Left cardiac atrium (tissue), 4 donors: ENCODE data around the gene MAP3K1. TPM values are rescaled to one million over a fixed set of nuclear protein-coding genes. Genes with fewer than 3 reads are reported as not detected.
"Not testable (repeated sequence)": the region's sequence is repeated elsewhere in the genome, so short reads cannot be mapped to it uniquely, and the experiment has no call there.

Experiments
- ATAC-seq, 2 donors: fragments of 200-7000 bp; cut with Tn5 transposase; one replicate each; pipeline ENCODE4 v1.9.1; 2020; ENCODE audit warnings: mild to moderate bottlenecking in 2 of 2, moderate library complexity in 2 of 2
- DNase-seq: peaks from one replicate; pipeline ENCODE4 v3.0.0-alpha.2; 2020
- intact Hi-C, 2 donors: fragments of 100-400 bp; cut with DNase I; formaldehyde crosslinking; loops; one replicate each; pipeline versions ENCODE4 v1.14.1 to v1.15.1; 2022 to 2023
- total RNA-seq, 2 donors: library from RNA; stranded (reverse); fragmentation: NEBNext Ultra II Directional; extraction: Animal tissue kit (Norgen Biotek cat#: 25700); gene quantifications; one replicate each; pipeline ENCODE4 v1.2.1, GENCODE V29; 2021
- donor health status: DM: no; HTN: yes; CAD: no.
- donor health status: DM: no; HTN: yes; CAD: no; lungs with severe emphysema.
- donor health status: DM: yes; HTN: yes; CAD: no.
- donor health status: Dilated cardiomyopathy.

Gene MAP3K1
- total RNA-seq, 2 donors from 2014 or later: 8.4 to 8.5 TPM

DNA sequence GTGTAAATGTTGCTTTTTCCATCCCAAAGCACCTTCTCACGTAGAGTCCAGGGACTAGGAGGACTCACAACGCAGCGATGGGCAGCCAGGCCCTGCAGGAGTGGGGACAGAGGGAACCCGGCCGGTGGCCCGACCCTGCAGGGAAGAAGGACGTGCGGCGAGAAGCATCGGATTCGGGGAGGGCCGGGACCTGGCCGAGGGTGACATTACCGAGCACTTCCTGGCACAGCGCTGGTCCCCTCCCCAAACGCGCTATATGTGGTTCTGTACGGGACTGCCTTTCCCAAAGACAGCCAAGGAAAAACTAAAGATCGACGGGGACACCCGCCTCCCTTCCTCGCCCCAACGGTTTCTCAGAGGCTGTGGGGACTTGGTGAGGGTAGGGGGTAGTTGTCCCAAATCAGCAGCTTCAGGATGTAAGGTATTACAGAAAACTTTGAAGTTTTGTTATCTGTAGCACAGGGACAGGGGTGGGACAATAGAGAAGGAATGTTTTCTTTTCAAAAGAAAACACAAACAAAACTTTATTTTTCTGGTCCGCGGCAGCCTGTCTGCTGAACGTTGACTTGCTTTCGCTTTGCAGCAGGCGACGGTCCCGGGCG, 887 bp upstream of the MAP3K1 start:
- DNase-seq (peak; percentile 59), ATAC-seq (peak; percentile 3 to 6)
- intact Hi-C loops: loop anchor here in 1 of 2 donors (10.0 kb wide), 2 partner anchors 230 to 350 kb away; no protein-coding TSS in a partner anchor

DNA sequence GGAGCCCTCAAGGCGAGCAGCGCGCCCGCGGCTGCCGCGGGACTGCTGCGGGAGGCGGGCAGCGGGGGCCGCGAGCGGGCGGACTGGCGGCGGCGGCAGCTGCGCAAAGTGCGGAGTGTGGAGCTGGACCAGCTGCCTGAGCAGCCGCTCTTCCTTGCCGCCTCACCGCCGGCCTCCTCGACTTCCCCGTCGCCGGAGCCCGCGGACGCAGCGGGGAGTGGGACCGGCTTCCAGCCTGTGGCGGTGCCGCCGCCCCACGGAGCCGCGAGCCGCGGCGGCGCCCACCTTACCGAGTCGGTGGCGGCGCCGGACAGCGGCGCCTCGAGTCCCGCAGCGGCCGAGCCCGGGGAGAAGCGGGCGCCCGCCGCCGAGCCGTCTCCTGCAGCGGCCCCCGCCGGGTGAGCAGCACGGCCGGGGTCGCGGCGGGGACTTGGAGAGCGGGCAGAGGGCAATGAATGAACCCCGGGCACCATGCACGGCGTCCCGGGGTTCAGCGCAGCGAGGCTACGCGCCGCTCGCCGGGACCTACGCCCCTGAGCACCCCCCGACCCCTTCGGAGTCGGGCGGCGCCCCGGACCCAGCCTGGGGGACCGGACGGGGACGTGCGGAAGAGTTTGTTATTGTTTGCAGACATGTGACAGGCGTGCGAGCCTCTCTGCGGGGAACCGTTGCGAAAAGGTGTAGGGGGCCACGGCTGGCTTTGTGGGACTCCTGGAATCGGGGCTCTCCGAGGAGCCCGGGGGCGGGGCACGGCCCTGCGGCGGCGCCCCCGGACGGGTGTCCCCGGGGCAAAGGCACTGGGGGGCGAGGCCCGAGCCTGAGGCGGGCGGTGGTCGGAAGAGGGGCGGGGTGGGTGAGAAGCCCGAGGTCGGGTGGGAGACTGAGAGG, 553 bp downstream of the MAP3K1 start:
- intact Hi-C loops: loop anchor here in 1 of 2 donors (10.0 kb wide), 2 partner anchors 231 to 351 kb away; no protein-coding TSS in a partner anchor
- ATAC-seq (peak; percentile 45 to 56), DNase-seq (peak; percentile 45)

DNA sequence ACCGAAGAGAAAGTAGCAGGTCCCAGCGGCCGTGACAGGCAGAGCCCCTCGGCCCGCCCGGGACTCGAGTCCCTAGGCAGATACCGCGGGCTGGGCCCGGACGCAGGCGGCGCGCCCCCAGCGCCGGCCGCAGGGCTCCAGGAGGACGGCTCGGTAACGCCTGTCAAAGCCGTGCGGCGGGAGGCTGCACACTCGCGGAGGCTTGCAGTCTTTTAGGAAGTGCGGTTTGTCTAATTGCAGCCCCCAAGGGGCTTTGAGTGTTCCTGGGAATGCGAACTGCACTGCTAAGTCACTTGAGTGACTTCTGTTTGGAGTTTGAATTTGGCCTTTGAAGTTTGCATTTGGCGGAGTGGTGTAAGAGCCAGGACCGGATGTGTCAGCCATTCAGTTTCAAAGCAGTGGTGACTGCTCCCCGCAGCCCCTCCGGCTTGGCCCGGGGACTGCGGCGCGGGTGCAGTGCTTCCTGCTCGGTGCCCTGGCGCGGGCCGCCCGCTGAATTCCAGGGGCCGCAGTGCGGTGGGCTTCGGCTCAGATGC, 1.3 kb downstream of the MAP3K1 start:
- intact Hi-C loops: loop anchor here in 1 of 2 donors (10.0 kb wide), 2 partner anchors 232 to 352 kb away; no protein-coding TSS in a partner anchor
- ATAC-seq (peak; percentile 36 to 65), DNase-seq (peak; percentile 68)

DNA sequence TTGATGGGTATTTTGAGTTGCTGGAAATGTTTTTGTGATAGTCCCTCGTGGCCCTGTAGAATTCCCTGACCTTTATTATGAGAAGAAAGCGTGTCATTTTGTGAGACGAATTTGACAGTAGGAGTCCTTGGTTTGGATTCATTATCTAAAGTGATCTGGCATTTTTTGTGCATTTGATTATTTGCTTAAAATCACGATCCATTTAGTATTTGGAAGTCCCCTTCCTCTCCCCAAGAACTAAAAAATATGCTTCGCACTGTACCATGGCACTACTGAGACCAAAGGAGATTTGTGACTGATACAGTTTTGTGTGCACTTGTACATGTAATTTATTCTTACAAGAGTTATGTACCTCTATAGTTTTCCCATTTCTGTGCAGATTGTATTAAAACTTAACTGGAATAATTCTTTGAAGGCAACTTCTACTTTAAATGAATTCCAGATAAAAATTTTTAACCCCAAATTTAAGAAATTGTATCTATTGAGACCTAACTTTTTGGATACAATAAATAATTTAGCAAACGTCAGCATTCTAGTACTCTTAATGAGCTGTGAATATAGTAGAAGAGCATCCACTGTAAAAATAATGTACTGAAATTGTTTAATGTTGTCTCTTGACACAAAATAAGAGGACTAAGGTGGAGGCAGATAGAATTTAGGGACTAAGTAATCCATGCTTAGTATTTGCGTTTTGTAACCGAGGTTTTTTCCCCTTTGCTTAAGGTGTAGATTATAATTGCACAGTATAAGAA, 2.1 kb downstream of the MAP3K1 start:
- intact Hi-C loops: loop anchor here in 1 of 2 donors (10.0 kb wide), 2 partner anchors 233 to 353 kb away; no protein-coding TSS in a partner anchor
- DNase-seq: no peak
- ATAC-seq: no peak

DNA sequence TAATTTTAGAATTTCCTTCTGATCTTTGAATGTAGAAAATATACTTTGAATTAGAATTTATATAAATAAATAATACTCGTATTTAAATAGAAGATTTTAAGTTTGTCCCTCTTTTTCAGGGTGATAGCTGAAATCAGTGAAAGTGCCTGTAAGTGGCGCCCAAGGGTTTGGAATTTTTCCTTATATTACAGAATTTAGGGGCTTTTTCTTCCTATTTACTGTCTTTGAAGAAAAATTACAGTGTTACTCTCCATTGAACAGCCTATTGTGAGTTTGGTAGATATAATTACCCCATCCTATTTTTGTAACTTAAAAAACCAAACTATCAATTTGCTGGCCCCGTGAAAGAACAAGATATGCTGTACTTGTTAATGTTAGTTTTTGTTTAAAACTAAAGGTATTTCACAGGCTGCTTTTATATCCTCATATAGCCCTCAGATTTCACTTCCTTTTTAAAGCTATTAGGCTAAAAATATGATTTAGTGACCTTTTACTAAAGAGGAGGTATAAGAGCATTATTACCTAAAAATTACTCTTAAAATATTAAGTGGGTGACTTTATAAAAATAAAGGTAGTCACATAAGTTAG, 3.2 kb downstream of the MAP3K1 start:
- intact Hi-C loops: loop anchor here in 1 of 2 donors (10.0 kb wide), 2 partner anchors 234 to 354 kb away; no protein-coding TSS in a partner anchor
- ATAC-seq (no peak), DNase-seq (no peak)

DNA sequence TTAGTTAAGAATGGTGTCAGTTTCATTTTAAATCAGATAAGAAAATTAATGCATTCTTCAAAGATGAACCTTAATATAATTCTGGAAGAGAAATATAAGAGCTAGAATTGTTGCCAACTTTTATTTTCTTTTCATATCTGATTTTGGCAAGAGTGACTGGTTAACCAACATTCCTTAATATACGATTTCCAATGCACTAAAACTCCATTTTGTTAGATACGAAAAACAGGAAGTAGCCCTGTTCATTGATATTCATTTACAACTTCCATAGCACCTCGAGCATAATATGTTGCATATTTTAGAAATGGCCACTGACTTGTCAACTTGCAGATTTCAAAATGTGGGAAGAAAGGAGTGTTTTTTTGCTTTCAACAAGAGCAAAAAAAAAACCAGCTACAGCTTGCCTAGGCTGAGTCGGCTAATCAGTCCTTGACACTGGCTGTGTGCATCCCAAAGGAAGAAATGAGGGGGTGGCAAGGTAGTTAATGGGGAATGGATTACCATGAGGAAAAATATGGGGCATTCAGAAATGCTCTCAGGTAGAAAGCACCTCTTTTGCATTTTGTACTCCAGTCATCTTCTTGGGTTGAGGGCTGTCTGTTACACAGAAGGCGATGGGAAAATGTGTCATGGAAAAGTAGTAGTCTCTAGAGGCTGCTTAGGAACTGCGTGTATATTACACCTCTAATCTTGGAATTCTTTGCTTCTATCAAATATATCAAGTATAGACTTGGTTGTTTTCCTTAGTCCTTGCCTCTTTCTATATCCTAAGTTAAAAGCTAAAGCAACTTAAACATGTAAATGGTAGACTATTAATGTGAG, 3.9 kb downstream of the MAP3K1 start:
- intact Hi-C loops: loop anchor here in 1 of 2 donors (10.0 kb wide), 2 partner anchors 234 to 354 kb away; no protein-coding TSS in a partner anchor
- ATAC-seq (no peak), DNase-seq (no peak)

DNA sequence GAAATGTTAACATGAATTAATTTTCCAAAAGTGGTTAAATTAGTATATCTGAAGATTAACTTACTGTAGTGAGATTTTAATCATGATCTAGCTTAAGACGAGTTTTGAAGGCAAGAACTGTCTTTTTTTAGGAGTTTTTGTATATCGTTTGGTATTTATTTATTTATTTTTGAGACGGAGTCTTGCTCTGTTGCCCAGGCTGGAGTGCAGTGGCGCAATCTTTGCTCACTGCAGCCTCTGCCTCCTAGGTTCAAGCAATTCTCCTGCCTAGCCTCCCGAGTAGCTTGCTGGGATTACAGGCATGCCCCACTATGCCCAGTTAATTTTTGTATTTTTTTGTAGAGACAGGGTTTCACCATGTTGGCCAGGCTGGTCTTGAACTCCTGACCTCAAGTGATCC, 6.5 kb downstream of the MAP3K1 start:
- DNase-seq, intact Hi-C loops, ATAC-seq: not testable (repeated sequence)

DNA sequence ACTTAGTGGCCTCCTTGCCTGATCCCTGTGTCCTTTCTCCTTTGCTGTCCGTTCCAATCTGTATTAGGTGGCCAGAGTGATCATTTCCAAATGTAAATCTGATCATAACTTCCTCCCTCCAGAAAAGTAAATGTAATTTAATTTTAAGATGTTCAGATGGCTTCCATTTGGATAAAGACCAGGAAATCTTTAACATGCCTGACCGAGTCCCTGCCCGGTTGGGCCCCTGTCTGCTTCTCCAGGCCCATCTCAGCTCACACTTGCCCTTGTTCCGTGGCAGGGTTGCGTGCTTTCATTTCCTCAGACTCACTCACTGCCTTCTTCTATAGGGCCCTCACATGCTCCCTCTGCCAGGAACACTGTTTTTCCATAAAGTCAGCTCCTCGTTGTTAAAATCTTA, 7.6 kb downstream of the MAP3K1 start:
- ATAC-seq (peak in 1 of 2 donors; percentile 45), DNase-seq (no peak)
- intact Hi-C loops: no loop called here

DNA sequence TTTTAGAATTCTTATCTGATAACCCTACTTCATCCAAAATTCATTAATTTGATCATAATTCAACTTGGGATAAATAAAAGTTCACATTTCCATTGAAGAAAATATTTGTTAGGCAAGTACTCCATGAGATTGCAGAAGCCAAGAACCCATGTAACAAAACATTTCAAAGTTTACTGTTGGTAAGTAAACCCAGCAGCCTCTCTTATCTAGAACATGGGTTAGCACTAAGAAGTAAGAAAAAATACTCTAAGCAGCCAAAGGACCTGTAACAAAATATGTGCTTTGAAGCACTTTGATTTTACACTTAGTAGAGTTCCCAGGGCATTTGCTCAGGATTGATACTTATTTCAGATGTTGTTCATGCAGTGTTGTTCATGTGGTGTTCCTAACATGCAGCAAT, 8.7 kb downstream of the MAP3K1 start:
- ATAC-seq: no peak
- intact Hi-C loops: no loop called here

DNA sequence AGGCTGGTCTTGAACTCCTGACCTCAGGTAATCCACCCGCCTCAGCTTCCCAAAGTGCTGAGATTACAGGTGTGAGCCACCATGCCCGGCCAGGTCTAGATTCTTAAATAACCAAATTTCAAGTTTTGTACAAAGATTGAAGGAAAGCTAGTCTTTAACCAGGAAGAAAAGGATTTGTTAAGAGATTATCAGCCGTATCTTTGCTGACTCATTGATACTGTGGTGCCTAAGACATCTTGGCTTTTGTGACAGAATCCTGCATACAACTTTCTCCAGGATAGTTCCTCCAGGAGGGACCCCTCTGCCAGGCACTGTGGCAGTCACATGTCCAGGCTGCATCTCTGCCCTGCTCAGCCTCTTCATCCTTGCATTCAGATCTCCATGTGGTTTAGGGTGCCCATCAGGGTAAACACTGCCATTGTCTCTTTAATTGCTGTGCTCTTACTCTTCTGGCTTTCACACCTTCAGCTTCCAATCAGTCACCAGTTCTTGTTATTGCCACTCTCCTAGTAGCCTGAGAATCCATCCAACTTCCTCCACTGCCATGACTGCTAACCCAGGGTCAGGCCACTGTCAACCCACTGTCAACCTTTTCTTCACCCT, 10.0 kb downstream of the MAP3K1 start:
- ATAC-seq (no peak), DNase-seq (no peak)
- intact Hi-C loops: no loop called here

More for the DNA sequence above, 8.7 kb downstream of the MAP3K1 start:
- DNase-seq: no peak

DNA sequence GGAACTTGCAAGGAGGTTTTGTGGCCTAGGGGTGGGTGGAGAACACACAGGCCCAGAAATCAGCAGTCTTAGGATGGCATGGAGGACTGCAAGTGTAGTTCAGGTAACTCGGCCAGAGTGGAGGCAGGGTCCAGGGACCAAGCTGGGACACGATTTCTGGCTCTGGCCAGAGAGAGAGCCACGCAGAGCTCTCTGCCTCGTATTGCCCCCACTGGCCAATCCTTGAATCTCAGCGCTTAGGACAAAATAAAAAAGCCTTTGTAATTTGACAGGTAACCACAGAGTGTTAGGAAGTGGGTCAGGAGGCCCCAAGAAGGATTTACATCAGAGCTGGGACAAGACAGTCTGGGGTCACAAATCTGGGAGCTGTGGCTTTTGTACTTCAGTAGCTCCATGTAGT, 11.7 kb downstream of the MAP3K1 start:
- DNase-seq (no peak), ATAC-seq (peak in 1 of 2 donors; percentile 34)
- intact Hi-C loops: no loop called here

DNA sequence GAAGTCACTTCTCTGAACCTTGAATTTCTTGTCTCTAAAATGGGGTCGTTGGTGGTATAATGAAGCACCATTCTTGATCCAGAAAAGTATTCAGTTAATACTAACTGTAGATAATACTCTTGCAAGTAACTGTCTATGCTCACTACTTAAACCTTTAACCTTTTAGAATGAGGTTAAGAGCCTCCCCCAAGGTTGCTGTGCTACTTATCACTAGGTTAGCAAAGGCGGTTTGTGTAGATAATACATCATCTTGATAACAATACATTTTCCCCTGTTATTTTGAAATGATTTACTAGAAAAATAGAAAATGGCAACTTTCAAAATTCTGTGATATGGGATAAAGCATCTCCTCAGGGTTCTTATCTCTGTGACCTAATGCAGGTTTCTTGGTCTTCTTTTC, 12.6 kb downstream of the MAP3K1 start:
- intact Hi-C loops: no loop called here

DNA sequence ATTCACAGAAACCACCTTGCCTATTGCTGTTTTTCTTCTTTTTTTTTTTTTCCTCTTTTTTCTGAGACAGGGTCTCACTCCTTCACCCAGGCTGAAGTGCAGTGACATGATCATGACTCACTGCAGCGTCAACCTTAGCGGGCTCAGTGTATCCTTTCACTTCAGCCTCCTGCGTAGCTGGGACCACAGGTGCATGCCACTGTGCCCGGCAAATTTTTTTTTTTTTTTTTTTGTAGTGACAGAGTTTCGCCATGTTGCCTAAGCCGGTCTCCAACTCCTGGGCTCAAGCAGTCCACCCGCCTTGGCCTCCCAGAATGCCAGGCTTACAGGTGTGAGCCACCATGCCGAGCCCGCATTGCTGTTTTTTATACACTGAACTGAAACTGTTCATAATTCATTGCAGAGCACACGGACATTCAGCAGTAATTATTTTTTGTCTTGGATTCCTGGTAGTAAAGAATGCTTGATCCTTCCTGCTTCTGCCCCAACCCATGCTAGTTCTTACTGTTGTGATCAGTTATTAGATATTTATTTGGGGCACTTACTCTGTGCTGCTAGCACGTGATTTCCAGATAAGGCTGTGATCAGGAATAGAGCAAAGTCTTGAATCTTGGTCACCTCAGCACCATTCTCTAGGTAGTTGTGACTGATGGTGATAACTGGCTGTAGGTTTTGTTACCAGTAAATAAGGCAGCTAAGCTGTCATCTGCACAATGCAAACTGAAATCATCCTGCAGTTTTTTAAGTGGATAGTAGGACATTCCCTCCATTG, 14.0 kb downstream of the MAP3K1 start:
- intact Hi-C loops: no loop called here
- no peak for ATAC-seq

More for the DNA sequence above, 12.6 kb downstream of the MAP3K1 start:
- DNase-seq (no peak), ATAC-seq (no peak)

DNA sequence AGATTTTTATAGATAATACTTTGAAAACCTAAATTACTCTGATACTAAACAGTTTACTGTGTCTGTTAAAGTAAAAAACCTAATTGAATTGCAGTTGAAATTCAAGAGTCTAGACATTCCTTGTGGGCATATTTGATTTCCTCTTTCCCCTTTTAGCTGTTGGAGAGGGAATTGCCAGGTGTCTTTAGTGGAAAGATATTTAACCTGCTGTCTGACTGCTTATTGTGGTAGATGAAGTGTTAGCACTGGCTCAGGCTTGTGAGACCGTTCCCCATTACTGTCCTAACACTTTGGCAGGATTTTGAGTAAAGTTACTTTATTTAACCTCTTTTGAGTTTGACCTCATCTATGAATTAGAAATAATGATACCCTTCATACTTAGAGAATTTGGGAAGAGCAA, 16.4 kb downstream of the MAP3K1 start:
- intact Hi-C loops: no loop called here
- DNase-seq (no peak), ATAC-seq (no peak)

More for the DNA sequence above, 14.0 kb downstream of the MAP3K1 start:
- no peak for DNase-seq

DNA sequence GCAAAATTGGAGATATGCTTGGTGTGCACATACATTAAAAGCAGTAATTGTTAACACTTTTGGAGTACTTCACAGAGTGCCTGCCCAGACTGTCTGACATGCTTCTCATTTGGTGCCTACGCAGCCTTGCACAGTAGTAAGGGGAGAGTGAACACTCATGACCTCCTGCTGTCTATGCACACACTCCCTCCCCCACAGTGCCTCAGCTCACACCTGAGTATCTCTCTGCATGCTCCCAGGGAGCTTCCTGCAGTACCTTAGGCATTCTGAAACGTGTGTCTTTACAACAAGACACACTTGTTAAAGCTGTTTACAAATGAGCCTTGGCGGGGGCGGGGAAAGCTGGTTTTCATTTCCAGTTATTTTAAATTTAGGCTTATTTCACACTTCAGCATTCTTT, 18.0 kb downstream of the MAP3K1 start:
- intact Hi-C loops: no loop called here
- ATAC-seq (peak in 1 of 2 donors; percentile 24), DNase-seq (no peak)

DNA sequence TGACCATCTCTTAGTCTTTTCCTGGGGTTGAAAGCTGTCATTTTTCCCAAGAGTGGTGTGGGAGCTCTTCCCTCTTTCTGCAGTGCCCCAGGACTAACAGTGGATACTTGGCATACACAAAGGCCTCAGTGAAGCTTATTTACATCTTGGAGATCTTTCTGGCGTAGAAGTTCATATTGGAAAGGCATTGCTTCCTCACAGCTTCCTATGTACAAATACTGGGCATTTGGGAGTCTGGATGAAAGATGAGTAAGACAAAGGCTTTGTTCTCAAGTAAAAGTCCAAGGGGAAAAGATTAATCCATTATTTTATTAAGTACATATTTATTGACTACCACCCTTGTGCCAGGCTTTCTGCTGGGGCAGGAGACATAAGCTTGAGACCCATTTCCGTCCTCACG, 22.0 kb downstream of the MAP3K1 start:
- intact Hi-C loops: loop anchor here in 1 of 2 donors (5.0 kb wide), 1 partner anchor 565 kb away; no protein-coding TSS in a partner anchor
- ATAC-seq (no peak), DNase-seq (no peak)
